Gastrocnemius medialis (tissue), 4 donors: ENCODE measurements around the gene PPP2R1A.

Source experiments
- CTCF ChIP-seq, 5 experiments: fragments of 450-650 bp in 3 of 5; fragments of 200-600 bp in 2 of 5; sonication (generic) in 2 of 5; IDR thresholded peaks in 4 of 5; conservative IDR thresholded peaks in 1 of 5; 1 replicate in 4 of 5; 2 replicates in 1 of 5; pipeline ENCODE4 v1.5.1; 2016 to 2019; ENCODE audit warnings: antibody characterized with exemption in 5 of 5, mild to moderate bottlenecking in 3 of 5, moderate library complexity in 3 of 5
- POLR2A ChIP-seq, 2 donors: fragments of 450-650 bp; IDR thresholded peaks; one replicate each; pipeline ENCODE4 v1.6.1; 2017; ENCODE audit warnings: antibody characterized with exemption in 2 of 2, mild to moderate bottlenecking in 2 of 2, moderate library complexity in 2 of 2

- TF ChIP-seq POLR2A (IDR thresholded peaks at IDR 0.05) (no peak), CTCF (IDR thresholded peaks at IDR 0.05 in 4 of 5, conservative IDR thresholded peaks at IDR 0.05 in 1 of 5) (no peak)
These were observed 84.3 kb downstream of the PPP2R1A start for GRCh38 chr19:52274191-52274590.
